ENCODE measurements around the gene C7orf33.

DNA sequence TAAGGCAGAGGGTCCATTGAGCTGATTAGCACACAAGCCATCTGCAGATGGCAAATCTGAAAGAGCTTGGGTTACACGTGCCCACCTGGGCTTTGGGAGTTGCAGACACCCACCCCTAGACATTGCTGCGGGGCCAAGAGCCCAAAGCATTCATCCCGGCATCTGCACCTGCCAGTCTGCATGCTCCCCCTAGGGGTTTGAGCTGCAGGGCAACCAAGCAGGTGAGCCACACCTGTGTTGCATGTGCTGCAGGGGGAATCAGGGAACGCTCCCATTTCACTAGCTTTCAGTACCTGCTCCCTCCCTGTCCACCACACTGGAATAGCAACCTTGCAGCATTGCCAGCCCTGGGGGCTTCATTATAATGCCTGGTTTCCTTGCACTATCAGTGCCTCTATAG is 21.1 kb downstream of the C7orf33 start:
- no peak for TF ChIP-seq RBBP5 (IDR thresholded peaks at IDR 0.05; ENCODE audit: borderline replicate concordance, low read depth, low read length)
- TF ChIP-seq, protein P1, sequence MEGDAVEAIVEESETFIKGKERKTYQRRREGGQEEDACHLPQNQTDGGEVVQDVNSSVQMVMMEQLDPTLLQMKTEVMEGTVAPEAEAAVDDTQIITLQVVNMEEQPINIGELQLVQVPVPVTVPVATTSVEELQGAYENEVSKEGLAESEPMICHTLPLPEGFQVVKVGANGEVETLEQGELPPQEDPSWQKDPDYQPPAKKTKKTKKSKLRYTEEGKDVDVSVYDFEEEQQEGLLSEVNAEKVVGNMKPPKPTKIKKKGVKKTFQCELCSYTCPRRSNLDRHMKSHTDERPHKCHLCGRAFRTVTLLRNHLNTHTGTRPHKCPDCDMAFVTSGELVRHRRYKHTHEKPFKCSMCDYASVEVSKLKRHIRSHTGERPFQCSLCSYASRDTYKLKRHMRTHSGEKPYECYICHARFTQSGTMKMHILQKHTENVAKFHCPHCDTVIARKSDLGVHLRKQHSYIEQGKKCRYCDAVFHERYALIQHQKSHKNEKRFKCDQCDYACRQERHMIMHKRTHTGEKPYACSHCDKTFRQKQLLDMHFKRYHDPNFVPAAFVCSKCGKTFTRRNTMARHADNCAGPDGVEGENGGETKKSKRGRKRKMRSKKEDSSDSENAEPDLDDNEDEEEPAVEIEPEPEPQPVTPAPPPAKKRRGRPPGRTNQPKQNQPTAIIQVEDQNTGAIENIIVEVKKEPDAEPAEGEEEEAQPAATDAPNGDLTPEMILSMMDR (IDR thresholded peaks at IDR 0.05; ENCODE audit: control extremely low read depth in 1 of 3, insufficient read depth in 1 of 3, low read depth in 1 of 3, low read length in 3 of 3): peak; percentile 61 to 79 (median 78)
- no peak for TF ChIP-seq EZH2 (IDR thresholded peaks at IDR 0.05; ENCODE audit: low read depth, low read length, severe bottlenecking)
- peak; percentile 82 for TF ChIP-seq TCF12 (IDR thresholded peaks at IDR 0.05; ENCODE audit: low read depth, low read length)

Measured in H1 (cell line).